OCI-LY7 (cell line): Measurements from ENCODE around the gene EPHA6. TPM values are rescaled to one million over a fixed set of nuclear protein-coding genes. Genes with fewer than 3 reads are reported as not detected.
"Not testable (repeated sequence)": the region's sequence is repeated elsewhere in the genome, so short reads cannot be mapped to it uniquely, and the experiment has no call there.

Experiments used
- BruUV-seq: library from RNA; stranded (reverse); fragments of 400-500 nt; replicated peaks from 2 replicates; lab custom pipeline; 2021; lab: Mats Ljungman, UMichigan
- CTCF ChIA-PET: fragments of 300-600 bp; sonication (Branson Sonifier 250); formaldehyde crosslinking; loops from one replicate; lab custom pipeline; 2022; ENCODE audit warnings: antibody characterized with exemption; ENCODE audit not compliant: unreplicated experiment; lab: Charles Lee
- POLR2A ChIA-PET: fragments of 300-600 bp; sonication (Branson Sonifier 250); formaldehyde crosslinking; loops from one replicate; lab custom pipeline; 2022; ENCODE audit warnings: antibody characterized with exemption; lab: Charles Lee
- DNase-seq: peaks from one replicate; pipeline ENCODE4 v3.0.0-alpha.2; 2015; ENCODE audit warnings: low spot score
- H2AFZ ChIP-seq: fragments of 200-600 bp; sonication (generic), shearing (Covaris generic); 2 replicates; pipeline ENCODE4 v1.6.1; 2014; ENCODE audit warnings: mild to moderate bottlenecking, antibody characterized with exemption, low read length, moderate library complexity
- H3K27ac ChIP-seq: fragments of 200-600 bp; sonication (generic); 2 replicates; pipeline ENCODE4 v1.5.1; 2014; ENCODE audit warnings: mixed run types, low read depth, mild to moderate bottlenecking, moderate library complexity, low read length, inconsistent platforms; ENCODE audit not compliant: poor library complexity, severe bottlenecking
- H3K36me3 ChIP-seq: fragments of 200-600 bp; sonication (generic); 2 replicates; pipeline ENCODE4 v1.6.1; 2014; ENCODE audit warnings: mild to moderate bottlenecking, antibody characterized with exemption, low read length, moderate library complexity, mixed read lengths; ENCODE audit not compliant: insufficient read depth
- H3K4me1 ChIP-seq: fragments of 200-600 bp; sonication (generic); 2 replicates; pipeline ENCODE4 v1.5.1; 2014; ENCODE audit warnings: mild to moderate bottlenecking, low read length; ENCODE audit not compliant: insufficient read depth, poor library complexity, severe bottlenecking
- H3K4me2 ChIP-seq: fragments of 200-600 bp; sonication (generic); 2 replicates; pipeline ENCODE4 v1.6.1; 2014; ENCODE audit warnings: mild to moderate bottlenecking, low read length
- H3K4me3 ChIP-seq: fragments of 200-600 bp; sonication (generic); 2 replicates; pipeline ENCODE4 v1.5.1; 2014; ENCODE audit warnings: mild to moderate bottlenecking, low read depth, low read length; ENCODE audit not compliant: poor library complexity, severe bottlenecking
- H3K79me2 ChIP-seq: fragments of 200-600 bp; sonication (generic); 2 replicates; pipeline ENCODE4 v1.6.1; 2016; ENCODE audit warnings: low read depth, mild to moderate bottlenecking, low read length, moderate library complexity, mixed read lengths; ENCODE audit not compliant: insufficient read depth
- H3K9me2 ChIP-seq: fragments of 200-600 bp; sonication (generic); 2 replicates; pipeline ENCODE4 v1.6.1; 2016; ENCODE audit warnings: mild to moderate bottlenecking, low read length, mixed read lengths; ENCODE audit not compliant: insufficient read depth
- H3K9me3 ChIP-seq: fragments of 200-600 bp; sonication (generic); 2 replicates; pipeline ENCODE4 v1.6.1; 2014; ENCODE audit warnings: mild to moderate bottlenecking, mixed run types, low read length, mixed read lengths
- H4K20me1 ChIP-seq: fragments of 200-600 bp; sonication (generic); 2 replicates; pipeline ENCODE4 v1.6.1; 2014; ENCODE audit warnings: mild to moderate bottlenecking, antibody characterized with exemption, low read length, moderate library complexity, mixed read lengths; ENCODE audit not compliant: insufficient read depth
- EZH2phosphoT487 ChIP-seq: fragments of 200-600 bp; sonication (generic); IDR thresholded peaks from 2 replicates; pipeline ENCODE4 v1.6.1; 2018; ENCODE audit warnings: low read depth, borderline replicate concordance, mild to moderate bottlenecking, mixed run types, antibody characterized with exemption, low read length, moderate library complexity, mixed read lengths
- intact Hi-C: fragments of 100-400 bp; cut with micrococcal nuclease; formaldehyde crosslinking; loops from one replicate; pipeline ENCODE4 v1.10.0; 2022; ENCODE audit not compliant: unreplicated experiment
- total RNA-seq, 2 experiments: library from RNA; depleted of rRNA in 1 of 2; stranded (reverse); fragments of >200 nt in 1 of 2; shearing (Covaris generic) in 1 of 2; gene quantifications; 2 replicates each; pipeline ENCODE4 v1.2.3, GENCODE V29; 2014 to 2022
- TF ChIP-seq, protein P1 (sequence below): fragments of 200-600 bp; sonication (generic); conservative IDR thresholded peaks from 2 replicates; pipeline ENCODE4 v1.5.1; 2014; ENCODE audit warnings: mild to moderate bottlenecking, antibody characterized with exemption, low read length, moderate library complexity, mixed read lengths

Gene EPHA6
- total RNA-seq, 2 experiments from 2014 or later: not detected

DNA sequence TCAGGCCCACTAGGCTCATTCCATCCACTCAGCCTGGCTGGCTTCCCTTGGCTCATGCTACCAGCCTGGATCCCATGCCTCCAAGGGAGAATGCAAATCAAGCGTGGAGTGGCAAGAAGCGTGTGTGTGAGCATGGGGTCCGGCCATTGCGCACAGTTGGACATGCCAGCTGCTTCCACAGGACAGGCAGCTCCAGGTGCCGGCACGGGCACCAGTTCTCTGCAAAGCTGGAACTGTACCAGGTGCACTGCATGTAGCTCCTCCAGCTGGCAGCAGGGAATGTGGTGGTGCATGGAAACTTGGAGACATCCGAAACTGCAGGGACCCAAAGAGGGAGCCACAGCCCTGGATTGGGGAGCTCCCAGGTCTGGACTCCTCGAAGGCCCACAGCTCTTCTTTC lies 449.8 kb downstream of the EPHA6 start:
- no peaks in the 10 kb centered on the region for H3K79me2 ChIP-seq
- no peak overlapping the region for H2AFZ ChIP-seq
- H4K20me1 ChIP-seq: no peaks in the 10 kb centered on the region
- H3K4me3 ChIP-seq: no peak overlapping the region
- H3K4me1 ChIP-seq: no peaks in the 10 kb centered on the region
- BruUV-seq: no TSS peak
- ChIA-PET POLR2A (no interaction called here), CTCF (no interaction called here)
- H3K27ac ChIP-seq: no peak overlapping the region
- DNase-seq: no peak
- H3K9me2 ChIP-seq: no peaks in the 10 kb centered on the region
- H3K36me3 ChIP-seq: no peaks in the 10 kb centered on the region
- TF ChIP-seq, protein P1, sequence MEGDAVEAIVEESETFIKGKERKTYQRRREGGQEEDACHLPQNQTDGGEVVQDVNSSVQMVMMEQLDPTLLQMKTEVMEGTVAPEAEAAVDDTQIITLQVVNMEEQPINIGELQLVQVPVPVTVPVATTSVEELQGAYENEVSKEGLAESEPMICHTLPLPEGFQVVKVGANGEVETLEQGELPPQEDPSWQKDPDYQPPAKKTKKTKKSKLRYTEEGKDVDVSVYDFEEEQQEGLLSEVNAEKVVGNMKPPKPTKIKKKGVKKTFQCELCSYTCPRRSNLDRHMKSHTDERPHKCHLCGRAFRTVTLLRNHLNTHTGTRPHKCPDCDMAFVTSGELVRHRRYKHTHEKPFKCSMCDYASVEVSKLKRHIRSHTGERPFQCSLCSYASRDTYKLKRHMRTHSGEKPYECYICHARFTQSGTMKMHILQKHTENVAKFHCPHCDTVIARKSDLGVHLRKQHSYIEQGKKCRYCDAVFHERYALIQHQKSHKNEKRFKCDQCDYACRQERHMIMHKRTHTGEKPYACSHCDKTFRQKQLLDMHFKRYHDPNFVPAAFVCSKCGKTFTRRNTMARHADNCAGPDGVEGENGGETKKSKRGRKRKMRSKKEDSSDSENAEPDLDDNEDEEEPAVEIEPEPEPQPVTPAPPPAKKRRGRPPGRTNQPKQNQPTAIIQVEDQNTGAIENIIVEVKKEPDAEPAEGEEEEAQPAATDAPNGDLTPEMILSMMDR: no peak
- no peak for TF ChIP-seq EZH2phosphoT487
- intact Hi-C loops: no loop called here
- no peak overlapping the region for H3K4me2 ChIP-seq
- no peaks in the 10 kb centered on the region for H3K9me3 ChIP-seq

DNA sequence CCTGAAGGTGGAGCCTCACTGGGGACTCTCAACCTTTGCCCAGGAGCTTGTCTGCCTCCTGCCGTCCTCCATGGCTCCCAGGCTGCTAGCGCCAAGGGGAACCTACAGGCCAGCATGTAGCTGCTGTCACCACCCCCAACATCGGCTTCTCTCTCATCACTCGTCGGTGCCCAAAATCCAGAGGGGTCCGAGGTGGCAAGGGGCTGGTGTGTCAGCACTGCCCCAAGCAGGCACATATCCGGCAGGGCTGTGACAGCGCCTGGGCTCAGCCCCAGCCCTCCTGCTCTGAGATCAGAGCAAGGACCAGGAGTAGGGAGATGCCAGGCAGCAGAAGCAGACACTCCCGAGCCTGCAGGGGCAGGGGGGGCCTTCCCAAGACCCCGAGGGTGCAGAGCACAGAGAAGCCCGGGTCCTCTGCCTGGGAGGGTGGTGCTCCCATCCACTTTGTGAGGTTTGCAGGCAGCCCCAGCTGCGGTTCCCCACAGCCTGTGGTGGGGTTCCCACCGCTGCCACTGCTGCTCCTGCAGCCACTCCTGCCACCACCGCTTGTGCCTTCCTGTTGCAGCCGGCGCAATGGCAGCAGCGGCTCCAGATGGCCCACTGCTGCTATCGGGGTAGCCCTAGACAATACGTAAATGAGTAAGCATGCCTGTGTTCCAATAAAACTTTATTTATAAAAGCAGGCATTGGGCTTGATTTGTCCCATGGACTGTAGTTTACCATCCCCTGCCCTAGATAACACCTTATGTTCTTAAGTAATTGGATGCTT lies 451.0 kb downstream of the EPHA6 start:
- no peaks in the 10 kb centered on the region for H3K9me2 ChIP-seq
- no peak for TF ChIP-seq EZH2phosphoT487
- TF ChIP-seq, protein P1: no peak
- H3K4me1 ChIP-seq: no peaks in the 10 kb centered on the region
- ChIA-PET POLR2A (no interaction called here), CTCF (no interaction called here)
- no peak overlapping the region for H3K4me3 ChIP-seq
- H3K4me2 ChIP-seq: no peak overlapping the region
- DNase-seq: no peak
- no peaks in the 10 kb centered on the region for H3K79me2 ChIP-seq
- BruUV-seq: no TSS peak
- H3K36me3 ChIP-seq: no peaks in the 10 kb centered on the region
- H2AFZ ChIP-seq: no peak overlapping the region
- no peaks in the 10 kb centered on the region for H4K20me1 ChIP-seq
- no peak overlapping the region for H3K27ac ChIP-seq
- H3K9me3 ChIP-seq: no peaks in the 10 kb centered on the region
- intact Hi-C loops: no loop called here

DNA sequence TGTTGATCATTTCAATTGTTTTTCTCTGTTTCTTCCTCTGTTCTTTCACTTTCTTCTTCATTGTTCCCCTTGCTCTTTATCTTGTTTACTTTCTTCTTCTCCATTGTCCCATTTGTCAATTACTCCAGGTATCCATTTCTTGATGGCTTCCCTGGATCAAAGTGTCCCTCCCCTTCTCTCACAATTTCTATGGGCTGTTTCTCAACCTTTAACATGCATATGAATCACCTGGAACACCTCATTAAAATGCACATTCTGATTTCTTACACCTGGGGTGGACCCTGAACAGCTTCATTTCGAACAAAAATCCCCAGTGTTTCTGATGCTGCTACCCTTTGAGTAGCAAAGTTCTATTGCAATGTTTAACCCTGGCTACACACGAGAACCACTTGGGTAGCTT lies 454.8 kb downstream of the EPHA6 start:
- H3K79me2 ChIP-seq: no peaks in the 10 kb centered on the region
- CTCF ChIA-PET: no interaction called here

DNA sequence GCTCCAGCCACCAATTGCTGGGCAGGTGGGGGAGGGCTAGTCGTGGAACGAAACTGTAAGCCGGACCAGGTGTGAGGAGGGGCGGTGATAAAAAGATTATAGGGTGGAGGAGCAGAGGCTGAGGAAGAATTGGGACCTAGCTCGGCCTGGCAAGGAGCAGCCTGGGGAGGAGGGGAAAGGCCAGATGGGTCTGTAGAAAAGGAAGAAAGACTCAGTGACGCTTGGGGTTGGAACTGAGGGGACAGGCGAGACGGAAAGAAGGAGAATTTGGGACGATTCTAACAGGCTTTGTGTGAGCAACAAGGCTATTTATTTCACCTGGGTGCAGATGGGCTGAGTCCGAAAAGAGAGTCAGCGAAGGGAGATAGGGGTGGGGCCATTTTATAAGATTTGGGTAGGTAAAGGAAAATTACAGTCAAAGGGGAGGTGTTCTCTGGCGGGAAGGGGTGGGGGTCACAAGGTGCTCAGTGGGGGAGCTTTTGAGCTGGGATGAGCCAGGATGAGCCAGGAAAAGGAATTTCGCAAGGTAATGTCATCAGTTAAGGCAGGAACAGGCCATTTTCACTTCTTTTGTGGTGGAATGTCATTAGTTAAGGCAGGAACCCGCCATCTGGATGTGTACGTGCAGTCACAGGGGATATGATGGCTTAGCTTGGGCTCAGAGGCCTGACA lies 462.6 kb downstream of the EPHA6 start:
- H3K9me3 ChIP-seq, H3K79me2 ChIP-seq, BruUV-seq, H3K36me3 ChIP-seq, intact Hi-C loops, H2AFZ ChIP-seq, CTCF ChIA-PET, H3K27ac ChIP-seq, H3K4me3 ChIP-seq, H3K4me1 ChIP-seq, POLR2A ChIA-PET, H3K4me2 ChIP-seq, DNase-seq, H3K9me2 ChIP-seq, H4K20me1 ChIP-seq: not testable (repeated sequence)

More for the DNA sequence above, 454.8 kb downstream of the EPHA6 start:
- no peak overlapping the region for H3K27ac ChIP-seq
- H2AFZ ChIP-seq: no peak overlapping the region
- H3K4me1 ChIP-seq: no peaks in the 10 kb centered on the region
- DNase-seq: no peak
- H3K9me2 ChIP-seq: no peaks in the 10 kb centered on the region
- H3K36me3 ChIP-seq: no peaks in the 10 kb centered on the region
- no TSS peak for BruUV-seq
- no peaks in the 10 kb centered on the region for H3K9me3 ChIP-seq
- no peak for TF ChIP-seq EZH2phosphoT487
- TF ChIP-seq, protein P1: no peak
- no peak overlapping the region for H3K4me3 ChIP-seq
- no peaks in the 10 kb centered on the region for H4K20me1 ChIP-seq
- no peak overlapping the region for H3K4me2 ChIP-seq
- POLR2A ChIA-PET: no interaction called here
- intact Hi-C loops: no loop called here
